CD14-positive monocyte (primary cell): ENCODE results near the gene PIEZO1. TPM values are rescaled to one million over a fixed set of nuclear protein-coding genes. Genes with fewer than 3 reads are reported as not detected.

Experiments
- DNase-seq, 3 donors: peaks; one replicate each; pipeline ENCODE4 v3.0.0-alpha.2; 2011 to 2022
- H2AFZ ChIP-seq: 2 replicates; pipeline ENCODE4 v1.6.0; 2012; ENCODE audit warnings: mild to moderate bottlenecking, low read depth, low read length, inconsistent platforms; ENCODE audit not compliant: insufficient read depth, poor library complexity, severe bottlenecking
- H3K27ac ChIP-seq, 2 donors: 1 replicate in 1 of 2; 2 replicates in 1 of 2; pipeline ENCODE4 v1.5.1; 2012 to 2013; ENCODE audit warnings: low read length in 2 of 2, control low read depth in 1 of 2, inconsistent platforms in 1 of 2, low read depth in 1 of 2, mild to moderate bottlenecking in 1 of 2
- H3K27me3 ChIP-seq, 2 donors: one replicate each; pipeline versions ENCODE4 v1.6.0 to v1.6.1; 2011 to 2013; ENCODE audit warnings: low read length in 2 of 2; ENCODE audit not compliant: control insufficient read depth in 2 of 2, insufficient read depth in 2 of 2
- H3K36me3 ChIP-seq, 2 donors: replicated peaks in 1 of 2; 1 replicate in 1 of 2; 2 replicates in 1 of 2; pipeline versions ENCODE4 v1.5.1 to v1.6.1; 2012 to 2013; ENCODE audit warnings: low read length in 2 of 2, control low read depth in 1 of 2, inconsistent platforms in 1 of 2, mild to moderate bottlenecking in 1 of 2; ENCODE audit not compliant: insufficient read depth in 2 of 2, control insufficient read depth in 1 of 2
- H3K4me1 ChIP-seq, 2 donors: 1 replicate in 1 of 2; 2 replicates in 1 of 2; pipeline versions ENCODE4 v1.5.1 to v1.6.1; 2012 to 2013; ENCODE audit warnings: low read length in 2 of 2, control low read depth in 1 of 2, inconsistent platforms in 1 of 2, mild to moderate bottlenecking in 1 of 2, moderate library complexity in 1 of 2; ENCODE audit not compliant: insufficient read depth in 2 of 2, control insufficient read depth in 1 of 2
- H3K4me2 ChIP-seq: replicated peaks from 2 replicates; pipeline ENCODE3; 2012; ENCODE audit warnings: low read length, moderate library complexity, mild to moderate bottlenecking; ENCODE audit not compliant: poor library complexity, severe bottlenecking; ENCODE audit errors: extremely low read depth
- H3K4me3 ChIP-seq, 3 experiments: fragments of 200-600 bp in 1 of 3; sonication (generic) in 1 of 3; replicated peaks in 1 of 3; 1 replicate in 2 of 3; 2 replicates in 1 of 3; pipeline ENCODE4 v1.5.1; 2011 to 2013; ENCODE audit warnings: low read length in 3 of 3, mild to moderate bottlenecking in 3 of 3, control low read depth in 2 of 3, low read depth in 2 of 3, inconsistent platforms in 1 of 3, moderate library complexity in 1 of 3
- H3K79me2 ChIP-seq: 2 replicates; pipeline ENCODE4 v1.6.0; 2012; ENCODE audit warnings: mild to moderate bottlenecking, control low read depth, inconsistent platforms, low read length, moderate library complexity; ENCODE audit not compliant: insufficient read depth
- H3K9ac ChIP-seq: 2 replicates; pipeline ENCODE4 v1.6.0; 2017; ENCODE audit warnings: low read length, mild to moderate bottlenecking; ENCODE audit not compliant: insufficient read depth, poor library complexity, severe bottlenecking
- H3K9me3 ChIP-seq, 2 donors: replicated peaks in 1 of 2; 1 replicate in 1 of 2; 2 replicates in 1 of 2; pipeline versions ENCODE4 v1.5.1 to v1.6.1; 2012 to 2013; ENCODE audit warnings: low read length in 2 of 2, control low read depth in 1 of 2; ENCODE audit not compliant: control insufficient read depth in 1 of 2, insufficient read depth in 1 of 2
- H4K20me1 ChIP-seq: 2 replicates; pipeline ENCODE4 v1.6.0; 2012; ENCODE audit warnings: mild to moderate bottlenecking, low read length, control low read depth, moderate library complexity; ENCODE audit not compliant: insufficient read depth
- H3K27ac Mint-ChIP-seq, 7 donors: one replicate each; pipeline ENCODE4 v1.8.0; 2020; ENCODE audit warnings: mild to moderate bottlenecking in 7 of 7, mixed read lengths in 7 of 7, moderate library complexity in 6 of 7, inconsistent platforms in 2 of 7
- H3K27me3 Mint-ChIP-seq, 3 donors: one replicate each; pipeline ENCODE4 v1.8.0; 2021 to 2022; ENCODE audit warnings: low read depth in 3 of 3, mild to moderate bottlenecking in 3 of 3, mixed read lengths in 3 of 3, moderate library complexity in 3 of 3, inconsistent platforms in 1 of 3
- H3K36me3 Mint-ChIP-seq, 2 donors: one replicate each; pipeline ENCODE4 v1.8.0; 2020; ENCODE audit warnings: mixed read lengths in 2 of 2, inconsistent platforms in 1 of 2, mild to moderate bottlenecking in 1 of 2
- H3K4me1 Mint-ChIP-seq: one replicate; pipeline ENCODE4 v1.8.0; 2020; ENCODE audit warnings: mild to moderate bottlenecking, mixed read lengths
- H3K4me3 Mint-ChIP-seq, 2 donors: one replicate each; pipeline ENCODE4 v1.8.0; 2020; ENCODE audit warnings: mild to moderate bottlenecking in 2 of 2, mixed read lengths in 2 of 2, moderate library complexity in 1 of 2
- H3K9me3 Mint-ChIP-seq, 7 donors: one replicate each; pipeline ENCODE4 v1.8.0; 2020 to 2022; ENCODE audit warnings: mixed read lengths in 7 of 7, mild to moderate bottlenecking in 6 of 7, moderate library complexity in 6 of 7, inconsistent platforms in 2 of 7
- WGBS: methylation state at CpG from one replicate; pipeline ENCODE4 v1.1.5; 2013; ENCODE audit warnings: missing lambda C conversion rate; ENCODE audit not compliant: insufficient coverage; 5-methylcytosine and 5-hydroxymethylcytosine counted together
- intact Hi-C, 2 donors: fragments of 100-400 bp; cut with micrococcal nuclease; formaldehyde crosslinking; loops; one replicate each; pipeline versions ENCODE4 v1.15.0 to v1.15.1; 2023
- polyA plus RNA-seq, 3 donors: library from polyadenylated mRNA; depleted of rRNA in 1 of 3; unstranded in 2 of 3; stranded (reverse) in 1 of 3; fragments of 300-500 nt in 2 of 3; fragments of >200 nt in 1 of 3; fragmentation: Illumina TruSeq in 2 of 3; gene quantifications; 1 replicate in 2 of 3; 2 replicates in 1 of 3; pipeline ENCODE4 v1.2.3, GENCODE V29; 2012 to 2021
- TF ChIP-seq, protein P1 (sequence below): fragments of 200-600 bp; IDR thresholded peaks from one replicate; pipeline ENCODE4 v1.8.0; 2022; ENCODE audit warnings: antibody characterized with exemption, mild to moderate bottlenecking

The PIEZO1 gene
- polyA plus RNA-seq, 3 donors: 10.2 to 405 (median 15.0) TPM

DNA sequence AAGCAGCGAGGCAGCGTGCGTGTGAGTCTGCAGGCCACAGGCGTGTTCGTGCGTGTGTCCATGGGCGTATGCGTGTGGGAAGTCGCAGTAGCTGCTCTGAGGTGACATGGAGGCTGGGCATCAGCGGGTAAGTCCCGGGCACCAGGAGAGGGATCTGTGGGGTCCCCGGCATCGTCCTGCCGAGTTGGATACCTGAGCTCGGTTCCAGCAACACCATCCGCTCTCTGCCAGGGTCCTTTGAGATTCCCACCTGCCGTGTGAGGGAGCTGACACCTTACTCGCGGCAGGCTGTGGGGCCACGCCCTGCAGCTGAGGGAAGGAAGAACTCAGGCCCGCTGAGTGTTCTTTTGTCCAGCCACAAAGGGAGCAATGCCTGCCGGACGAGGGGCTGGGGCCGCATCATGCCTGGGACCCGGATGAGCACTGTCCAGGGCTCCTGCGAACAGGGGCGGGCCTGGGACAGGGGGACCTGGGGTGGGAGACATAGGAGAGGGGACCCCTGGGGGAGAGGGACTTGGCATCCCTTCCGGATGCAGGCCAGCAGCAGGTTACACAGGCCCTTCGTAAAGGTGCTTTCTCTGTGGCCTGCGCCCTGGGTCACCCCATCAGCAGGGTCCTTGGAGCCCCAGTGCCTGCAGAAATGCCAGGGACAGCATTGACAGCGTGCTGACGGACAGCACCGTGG, 93.7 kb downstream of the PIEZO1 start:
- H3K4me3 ChIP-seq: peak overlapping the region in 1 of 3 experiments; percentile 19
- TF ChIP-seq, protein P1, sequence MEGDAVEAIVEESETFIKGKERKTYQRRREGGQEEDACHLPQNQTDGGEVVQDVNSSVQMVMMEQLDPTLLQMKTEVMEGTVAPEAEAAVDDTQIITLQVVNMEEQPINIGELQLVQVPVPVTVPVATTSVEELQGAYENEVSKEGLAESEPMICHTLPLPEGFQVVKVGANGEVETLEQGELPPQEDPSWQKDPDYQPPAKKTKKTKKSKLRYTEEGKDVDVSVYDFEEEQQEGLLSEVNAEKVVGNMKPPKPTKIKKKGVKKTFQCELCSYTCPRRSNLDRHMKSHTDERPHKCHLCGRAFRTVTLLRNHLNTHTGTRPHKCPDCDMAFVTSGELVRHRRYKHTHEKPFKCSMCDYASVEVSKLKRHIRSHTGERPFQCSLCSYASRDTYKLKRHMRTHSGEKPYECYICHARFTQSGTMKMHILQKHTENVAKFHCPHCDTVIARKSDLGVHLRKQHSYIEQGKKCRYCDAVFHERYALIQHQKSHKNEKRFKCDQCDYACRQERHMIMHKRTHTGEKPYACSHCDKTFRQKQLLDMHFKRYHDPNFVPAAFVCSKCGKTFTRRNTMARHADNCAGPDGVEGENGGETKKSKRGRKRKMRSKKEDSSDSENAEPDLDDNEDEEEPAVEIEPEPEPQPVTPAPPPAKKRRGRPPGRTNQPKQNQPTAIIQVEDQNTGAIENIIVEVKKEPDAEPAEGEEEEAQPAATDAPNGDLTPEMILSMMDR: no peak
- no peaks in the 10 kb centered on the region for H3K27me3 ChIP-seq
- intact Hi-C loops: no loop called here
- no peak overlapping the region for H3K9ac ChIP-seq
- no peaks in the 10 kb centered on the region for H3K9me3 ChIP-seq
- peaks cover 11 to 16% of the 10 kb centered on the region in 2 donors for H3K36me3 ChIP-seq
- peaks cover 19% of the 10 kb centered on the region for H4K20me1 ChIP-seq
- H2AFZ ChIP-seq: no peak overlapping the region
- Mint-ChIP-seq H3K4me3 (peak overlapping the region in 1 of 2 donors; percentile 42), H3K27me3 (peaks cover 13 to 19% (median 15%) of the 10 kb centered on the region in 3 donors), H3K27ac (peak overlapping the region in 5 of 7 donors; percentile 28 to 87 (median 73)), H3K9me3 (no peaks in the 10 kb centered on the region), H3K4me1 (peaks cover 52% of the 10 kb centered on the region), H3K36me3 (peaks cover 19 to 22% of the 10 kb centered on the region in 2 donors)
- no peaks in the 10 kb centered on the region for H3K79me2 ChIP-seq
- H3K27ac ChIP-seq: no peak overlapping the region
- peak overlapping the region; percentile 47 for H3K4me2 ChIP-seq
- no peak for DNase-seq
- 71% methylated on average over 33 of the region's 33 CpGs for WGBS
- H3K4me1 ChIP-seq: peaks cover 43 to 47% of the 10 kb centered on the region in 2 donors

DNA sequence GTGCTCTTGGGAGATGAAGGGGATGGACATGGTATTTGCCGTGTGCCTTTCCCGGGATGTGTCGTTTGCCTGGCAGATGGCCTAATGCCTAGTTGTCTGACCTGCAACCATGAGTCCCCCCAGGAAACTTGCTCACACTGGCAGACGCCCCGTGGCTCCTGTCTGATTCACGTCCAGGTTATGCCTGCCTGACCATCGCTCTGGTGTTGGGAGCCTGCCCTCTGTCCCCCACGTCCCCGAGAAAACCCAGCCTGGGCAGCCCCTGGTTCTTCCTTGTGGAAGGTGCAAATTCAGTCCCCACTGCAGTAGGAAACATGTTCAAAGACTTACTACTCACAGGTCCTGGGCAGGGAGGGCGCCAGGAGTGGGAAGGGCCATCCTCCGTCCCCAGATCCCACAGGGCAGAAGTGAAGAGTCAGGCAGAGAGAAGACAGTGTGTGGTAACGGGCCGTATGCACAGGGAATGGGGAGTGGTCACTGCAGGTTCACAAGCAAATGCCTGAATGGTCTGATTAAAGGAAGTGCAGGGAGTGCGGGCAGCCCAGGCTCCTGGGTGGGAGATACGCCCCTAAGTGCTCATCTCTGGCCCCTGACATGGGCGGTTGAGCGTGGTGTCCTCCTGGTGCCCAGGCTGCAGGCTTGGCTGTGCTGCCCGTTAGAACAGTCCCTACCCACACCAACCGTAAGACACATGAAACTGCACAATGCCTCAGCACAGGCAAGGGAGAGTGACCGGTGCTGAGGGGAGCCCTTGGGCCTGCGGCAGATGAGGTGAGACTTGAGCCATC, 94.5 kb downstream of the PIEZO1 start:
- Mint-ChIP-seq H3K27me3 (peaks cover 13 to 19% (median 15%) of the 10 kb centered on the region in 3 donors), H3K4me1 (peaks cover 52% of the 10 kb centered on the region), H3K27ac (peak overlapping the region in 4 of 7 donors; percentile 63 to 83 (median 76)), H3K9me3 (no peaks in the 10 kb centered on the region), H3K36me3 (peaks cover 11 to 15% of the 10 kb centered on the region in 2 donors), H3K4me3 (peak overlapping the region in 1 of 2 donors; percentile 19)
- H3K27me3 ChIP-seq: no peaks in the 10 kb centered on the region
- intact Hi-C loops: no loop called here
- 84% methylated on average over 17 of the region's 21 CpGs for WGBS
- peaks cover 48 to 51% of the 10 kb centered on the region in 2 donors for H3K4me1 ChIP-seq
- TF ChIP-seq, protein P1: no peak
- no peak overlapping the region for H3K4me3 ChIP-seq
- H3K27ac ChIP-seq: no peak overlapping the region
- H3K4me2 ChIP-seq: no peak overlapping the region
- H3K9me3 ChIP-seq: no peaks in the 10 kb centered on the region
- peaks cover 12% of the 10 kb centered on the region for H4K20me1 ChIP-seq
- no peak overlapping the region for H2AFZ ChIP-seq
- H3K9ac ChIP-seq: no peak overlapping the region
- DNase-seq: no peak
- peaks cover 6% of the 10 kb centered on the region for H3K79me2 ChIP-seq
- H3K36me3 ChIP-seq: peaks cover 4 to 8% of the 10 kb centered on the region in 2 donors
